Mononuclear cell (primary cell): ENCODE data around the gene CHP2. TPM values are rescaled to one million over a fixed set of nuclear protein-coding genes. Genes with fewer than 3 reads are reported as not detected.

ENCODE experiments used
- total RNA-seq: library from RNA; depleted of rRNA; stranded (reverse); fragments of >200 nt; gene quantifications from one replicate; pipeline ENCODE4 v1.2.3, GENCODE V29; 2012

Gene CHP2
- total RNA-seq, 1 donor = 0.10 TPM

Other genes starting within 250 kb of the CHP2 start
- gene GGA2, start 244.5 kb upstream of the CHP2 start, total RNA-seq = 103 TPM
- gene EARS2, start 197.7 kb upstream of the CHP2 start, total RNA-seq = 9.1 TPM
- 32.6 TPM for gene UBFD1, start 197.3 kb upstream of the CHP2 start, total RNA-seq
- gene NDUFAB1, start 158.7 kb upstream of the CHP2 start, total RNA-seq = 22.7 TPM
- gene PALB2, start 113.7 kb upstream of the CHP2 start, total RNA-seq = 10.2 TPM
- gene DCTN5, start 113.6 kb upstream of the CHP2 start, total RNA-seq = 45.1 TPM
- gene PLK1, start 76.1 kb upstream of the CHP2 start, total RNA-seq = 0.84 TPM
- not detected for gene ERN2, start 41.8 kb upstream of the CHP2 start, total RNA-seq
- gene PRKCB, start 81.0 kb downstream of the CHP2 start, total RNA-seq = 110 TPM